NCI-H2196 treated with DMSO at 0.1 percent for 48 hours (cell line): ENCODE data around the gene ZNF780A.
"Not testable (repeated sequence)": the region's sequence is repeated elsewhere in the genome, so short reads cannot be mapped to it uniquely, and the experiment has no call there.

Experiments used
- DNase-seq: peaks from one replicate; lab custom pipeline; 2025; ENCODE audit not compliant: unreplicated experiment; lab: John Stamatoyannopoulos, UW

Gene ZNF780A

DNA sequence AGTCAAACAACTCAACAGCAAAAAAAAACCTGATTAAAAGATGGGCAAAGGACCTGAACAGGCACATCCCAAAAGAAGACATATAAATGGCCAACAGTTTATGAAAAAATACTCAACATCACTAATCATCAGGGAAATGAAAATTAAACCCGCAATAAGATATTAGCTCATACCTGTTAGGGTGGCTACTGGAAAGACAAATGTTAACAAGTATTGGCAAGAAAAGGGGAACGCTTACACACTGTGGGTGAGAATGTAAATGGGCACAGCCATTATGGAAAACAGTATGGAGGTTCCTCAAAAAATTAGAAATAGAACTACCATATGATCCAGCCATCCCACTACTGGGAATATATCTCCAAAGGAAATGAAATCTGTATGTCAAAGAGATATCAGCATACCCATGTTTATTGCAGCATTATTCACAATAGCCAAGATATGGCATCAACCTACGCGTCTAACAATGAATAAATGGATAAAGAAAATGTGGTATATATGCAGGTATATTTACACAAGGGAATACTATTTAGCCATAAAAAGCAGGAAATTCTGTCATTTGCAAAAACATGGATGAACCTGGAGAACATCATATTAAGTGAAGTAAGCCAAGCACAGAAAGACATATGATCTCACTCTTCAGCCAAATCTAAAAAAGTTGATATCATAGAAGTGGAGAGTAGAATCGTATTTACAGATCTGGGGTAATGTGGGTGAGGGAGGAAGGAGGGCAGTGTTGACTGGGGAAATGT lies 2.3 kb downstream of the ZNF780A start:
- DNase-seq = no peak

- DNase-seq = no peak
These were observed 5.8 kb downstream of the ZNF780A start for GRCh38 chr19:40084948-40085347.

DNA sequence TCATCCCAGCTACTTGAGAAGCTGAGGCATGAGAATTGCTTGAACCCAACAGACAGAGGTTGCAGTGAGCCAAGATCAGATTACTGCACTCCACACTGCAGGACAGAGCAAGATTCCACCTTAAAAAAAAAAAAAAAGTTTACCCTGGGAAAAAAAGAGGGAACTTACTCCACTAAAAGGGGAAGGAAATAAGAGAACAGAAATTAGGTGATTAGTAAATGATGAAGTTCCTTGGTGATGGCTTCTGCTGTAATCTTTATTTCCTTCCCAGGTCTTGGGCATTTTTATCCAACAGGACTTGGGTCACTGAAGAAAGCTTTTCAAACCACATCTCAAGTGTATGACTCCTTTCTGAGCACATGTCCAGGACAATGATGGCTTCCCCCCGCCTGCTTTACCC lies 9.3 kb downstream of the ZNF780A start:
- no peak for DNase-seq

- no peak for DNase-seq
These were observed 10.5 kb downstream of the ZNF780A start for GRCh38 chr19:40080289-40080688.

DNA sequence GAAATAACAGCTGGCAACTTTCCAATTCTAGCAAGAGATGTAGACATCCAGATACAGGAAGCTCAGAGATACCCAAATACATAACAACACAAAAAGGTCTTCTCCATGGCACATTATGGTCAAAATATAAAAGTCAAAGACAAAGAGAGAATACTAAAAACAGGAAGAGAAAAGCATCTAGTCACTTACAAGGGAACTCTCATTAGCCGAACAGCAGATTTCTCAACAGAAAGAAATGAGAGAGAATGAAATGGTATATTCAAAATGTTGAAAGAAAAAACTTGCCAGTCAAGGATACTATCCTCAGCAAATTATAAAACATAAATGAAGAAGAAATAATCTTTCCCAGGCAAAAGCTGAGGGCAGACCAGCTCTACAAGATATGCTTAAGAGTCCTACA lies 12.4 kb downstream of the ZNF780A start:
- DNase-seq = no peak

- no peak for DNase-seq
These were observed 20.7 kb downstream of the ZNF780A start for GRCh38 chr19:40070058-40070457.

GRCh38 chr19:40059624-40060023 lies 31.1 kb downstream of the ZNF780A start:
- DNase-seq = no peak

- no peak for DNase-seq
These were observed 33.6 kb downstream of the ZNF780A start for GRCh38 chr19:40057166-40057565.

DNA sequence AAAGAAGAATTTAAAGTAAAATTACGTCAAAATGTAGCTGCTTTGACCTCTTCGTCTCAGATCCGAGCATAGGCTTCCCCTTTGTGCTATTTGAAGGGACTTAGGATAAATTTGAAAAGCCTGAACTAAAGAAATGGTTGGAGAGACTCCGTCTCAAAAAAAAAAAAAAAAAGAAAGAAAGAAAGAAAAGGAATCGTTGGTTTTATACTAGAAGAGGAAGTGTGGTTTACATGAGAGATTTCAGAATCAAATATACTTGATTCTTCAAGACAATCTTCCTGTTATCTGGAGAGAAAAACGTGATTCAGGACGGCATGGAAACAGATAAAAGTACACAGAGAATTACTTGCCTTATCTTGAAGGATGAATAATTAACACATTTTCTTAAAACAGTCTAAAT lies 34.2 kb downstream of the ZNF780A start:
- no peak for DNase-seq

DNA sequence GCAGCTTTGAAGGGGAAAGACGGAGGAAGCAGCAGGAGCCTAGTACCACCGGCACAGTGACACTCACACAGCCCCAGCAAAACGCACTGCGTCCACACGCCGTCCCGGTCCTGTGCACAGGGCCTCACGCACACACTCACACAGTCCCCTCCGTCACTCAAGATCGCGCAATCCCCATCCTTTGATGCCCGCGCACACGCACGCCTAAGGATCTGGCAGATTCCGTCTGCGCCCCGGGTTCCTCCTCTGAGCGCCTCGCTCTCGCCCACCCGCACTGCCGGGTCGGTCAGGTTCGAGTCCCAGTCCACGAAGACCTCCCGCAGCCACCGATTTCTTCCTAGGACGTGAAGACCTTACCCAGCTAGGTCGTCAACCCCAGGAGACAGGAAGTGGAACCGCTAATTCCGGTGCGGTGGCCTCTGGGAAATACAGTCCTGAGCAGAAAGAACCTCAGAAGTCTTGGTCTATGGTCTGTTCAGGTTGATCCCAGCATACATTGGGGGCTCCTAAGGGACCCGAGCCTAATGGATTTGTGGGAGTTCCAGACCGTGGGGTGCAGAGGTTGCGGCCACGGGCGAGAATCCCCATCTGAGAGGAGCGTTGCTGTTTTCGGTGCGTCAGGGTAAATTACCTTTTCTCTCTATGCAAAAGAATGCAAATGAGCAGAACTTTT lies 34.8 kb downstream of the ZNF780A start, which contains the start of gene ZNF780B:
ZNF780B (minus strand) TSS at position 400 of the 673 bp plus-strand sequence. CDS start 5,899 bp downstream, outside the sequence.
- peak; percentile 5 for DNase-seq

DNA sequence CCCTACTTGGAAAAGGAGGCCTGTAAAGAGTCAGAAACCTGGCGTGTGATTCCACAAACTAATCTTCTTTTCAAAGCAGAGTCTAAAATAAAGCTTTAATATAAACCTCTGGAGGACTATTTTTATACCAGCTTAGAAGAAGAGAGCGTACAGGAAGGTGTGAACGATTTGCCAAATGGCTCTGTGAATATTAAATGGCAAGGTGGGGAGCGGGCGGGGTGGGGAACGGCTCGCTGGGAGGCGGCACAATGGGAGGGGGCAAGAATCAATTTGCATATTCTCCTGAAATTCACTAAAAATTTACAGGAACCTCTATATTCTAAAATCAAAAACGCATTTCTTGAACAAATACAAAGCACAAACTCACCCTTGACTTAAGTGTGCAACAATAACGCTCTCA lies 35.7 kb downstream of the ZNF780A start:
- DNase-seq = no peak

- no peak for DNase-seq
These were observed 36.1 kb downstream of the ZNF780A start for GRCh38 chr19:40054632-40055031.

GRCh38 chr19:40053491-40053890 lies 37.3 kb downstream of the ZNF780A start:
- no peak for DNase-seq

GRCh38 chr19:40041718-40042117 lies 49.0 kb downstream of the ZNF780A start:
- not testable (repeated sequence) for DNase-seq

DNA sequence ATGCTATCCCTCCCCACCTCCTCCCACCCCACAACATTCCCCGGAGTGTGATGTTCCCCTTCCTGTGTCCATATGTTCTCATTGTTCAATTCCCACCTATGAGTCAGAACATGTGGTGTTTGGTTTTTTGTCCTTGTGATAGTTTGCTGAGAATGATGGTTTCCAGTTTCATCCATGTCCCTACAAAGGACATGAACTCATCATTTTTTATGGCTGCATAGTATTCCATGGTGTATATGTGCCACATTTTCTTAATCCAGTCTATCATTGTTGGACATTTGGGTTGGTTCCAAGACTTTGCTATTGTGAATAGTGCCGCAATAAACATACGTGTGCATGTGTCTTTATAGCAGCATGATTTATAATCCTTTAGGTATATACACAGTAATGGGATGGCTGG lies 52.7 kb downstream of the ZNF780A start:
- not testable (repeated sequence) for DNase-seq

GRCh38 chr19:40035996-40036395 lies 54.7 kb downstream of the ZNF780A start:
- DNase-seq = no peak

- DNase-seq = no peak
These were observed 56.7 kb downstream of the ZNF780A start for GRCh38 chr19:40033989-40034560.

DNA sequence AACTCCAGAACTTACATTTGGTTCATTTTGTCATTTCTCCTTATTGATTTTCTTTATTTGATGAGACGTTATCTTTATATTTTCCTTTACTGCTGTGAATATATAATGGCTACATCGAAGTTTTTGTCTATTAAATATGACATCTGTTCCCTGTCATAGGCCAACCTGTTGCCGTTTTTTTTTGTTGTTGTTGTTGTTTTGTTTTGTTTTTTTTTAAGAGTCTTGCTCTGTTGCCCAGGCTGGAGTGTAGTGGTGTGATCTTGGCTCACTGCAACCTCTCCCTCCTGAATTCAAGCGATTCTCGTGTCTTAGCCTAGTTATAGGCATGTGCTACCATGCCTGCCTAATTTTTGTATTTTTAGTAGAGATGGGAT lies 64.2 kb downstream of the ZNF780A start:
- DNase-seq = no peak

DNA sequence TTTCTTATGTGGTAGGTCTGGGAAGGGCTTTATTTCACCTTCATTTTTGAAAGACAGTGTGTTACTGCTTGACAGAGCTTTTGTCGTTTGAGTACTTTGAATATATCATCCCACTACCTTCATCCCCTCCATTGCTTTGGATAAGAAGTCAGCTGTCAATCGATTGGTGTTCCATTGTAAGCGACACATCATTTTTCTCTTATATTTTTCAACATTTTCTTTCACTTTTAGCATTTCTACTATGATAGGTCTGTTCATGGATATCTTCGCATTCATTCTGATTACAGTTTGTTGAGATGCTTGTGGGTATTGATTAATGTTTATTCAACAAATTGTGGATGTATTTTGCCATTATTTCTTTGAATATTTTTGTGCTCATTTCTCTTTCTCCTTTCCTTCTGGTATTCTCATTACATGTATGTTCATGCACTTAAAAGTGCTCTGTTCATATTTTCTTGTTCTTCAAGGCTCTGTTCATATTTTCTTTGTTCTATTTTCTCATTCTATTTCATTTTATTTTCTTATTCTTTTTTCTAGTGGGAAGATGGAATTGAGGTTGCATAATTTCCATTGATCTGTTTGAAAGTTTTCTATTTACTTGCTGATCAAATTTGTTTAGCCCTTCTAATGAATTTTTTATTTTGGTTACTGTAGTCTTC lies 64.7 kb downstream of the ZNF780A start:
- no peak for DNase-seq

DNA sequence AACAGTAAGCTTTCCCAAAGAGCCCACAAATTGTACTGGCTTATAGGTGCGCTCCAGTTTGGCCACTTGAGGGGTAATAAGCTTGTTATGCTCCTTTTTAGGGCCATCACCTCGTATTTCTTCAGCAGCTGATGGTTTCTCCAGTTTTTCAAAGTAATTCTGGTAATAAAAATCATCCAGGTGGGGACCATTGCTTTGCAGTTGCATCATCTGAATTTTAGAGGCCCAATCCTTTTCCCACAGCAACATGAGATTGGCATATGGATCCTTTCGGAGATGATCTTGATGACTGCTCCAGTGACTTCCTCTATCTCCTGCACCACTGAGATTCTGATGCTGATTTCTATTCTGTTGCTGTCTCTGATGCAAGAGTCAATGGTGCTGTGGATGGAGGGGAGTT lies 66.8 kb downstream of the ZNF780A start:
- DNase-seq = no peak
